ENCODE results near the gene KLC1.
"Not testable (repeated sequence)": the region's sequence is repeated elsewhere in the genome, so short reads cannot be mapped to it uniquely, and the experiment has no call there.

Gene KLC1

DNA sequence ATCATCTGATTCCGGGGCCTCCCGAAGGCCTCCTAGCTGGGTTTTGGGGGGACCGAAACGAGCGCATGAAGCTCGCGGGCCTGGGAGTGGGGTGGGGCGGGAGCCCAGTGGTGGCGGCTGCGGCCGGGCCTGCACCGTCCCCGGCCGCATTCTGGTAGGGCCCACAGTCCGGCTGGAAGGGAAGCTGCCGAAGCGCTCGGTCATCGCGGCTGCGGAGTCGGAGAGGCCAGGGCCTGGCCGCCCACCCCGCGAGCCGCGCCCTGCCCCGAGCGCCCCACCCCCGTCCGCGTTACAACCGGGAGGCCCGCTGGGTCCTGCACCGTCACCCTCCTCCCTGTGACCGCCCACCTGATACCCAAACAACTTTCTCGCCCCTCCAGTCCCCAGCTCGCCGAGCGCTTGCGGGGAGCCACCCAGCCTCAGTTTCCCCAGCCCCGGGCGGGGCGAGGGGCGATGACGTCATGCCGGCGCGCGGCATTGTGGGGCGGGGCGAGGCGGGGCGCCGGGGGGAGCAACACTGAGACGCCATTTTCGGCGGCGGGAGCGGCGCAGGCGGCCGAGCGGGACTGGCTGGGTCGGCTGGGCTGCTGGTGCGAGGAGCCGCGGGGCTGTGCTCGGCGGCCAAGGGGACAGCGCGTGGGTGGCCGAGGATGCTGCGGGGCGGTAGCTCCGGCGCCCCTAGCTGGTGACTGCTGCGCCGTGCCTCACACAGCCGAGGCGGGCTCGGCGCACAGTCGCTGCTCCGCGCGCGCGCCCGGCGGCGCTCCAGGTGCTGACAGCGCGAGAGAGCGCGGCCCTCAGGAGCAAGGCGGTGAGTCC, at the start of gene KLC1:
TSS of gene KLC1 (plus strand) at position 528 of the 819 bp plus-strand sequence. CDS start 25,354 bp downstream, outside the sequence.
- peak; percentile 94 for DNase-seq (ENCODE audit: low spot score)

DNA sequence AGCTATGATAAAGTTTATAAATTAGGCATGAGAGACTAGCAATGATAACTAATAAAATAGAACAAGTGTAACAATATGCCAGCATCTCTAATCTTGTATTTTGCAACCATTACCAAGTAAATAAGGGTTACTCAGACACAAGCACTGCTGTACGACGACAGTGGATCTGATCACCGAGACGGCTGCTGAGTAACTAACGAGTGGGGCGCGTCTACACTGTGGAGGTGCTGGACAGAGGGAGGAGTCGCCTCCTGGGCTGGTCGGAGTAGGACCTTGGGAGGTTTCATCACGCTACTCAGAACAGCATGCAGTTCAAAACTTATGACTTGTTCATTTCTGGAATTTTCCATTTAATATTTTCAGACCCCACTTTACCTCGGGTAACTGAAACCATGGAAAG, 47.8 kb upstream of the KLC1 start:
- DNase-seq (ENCODE audit: low spot score) = no peak

DNA sequence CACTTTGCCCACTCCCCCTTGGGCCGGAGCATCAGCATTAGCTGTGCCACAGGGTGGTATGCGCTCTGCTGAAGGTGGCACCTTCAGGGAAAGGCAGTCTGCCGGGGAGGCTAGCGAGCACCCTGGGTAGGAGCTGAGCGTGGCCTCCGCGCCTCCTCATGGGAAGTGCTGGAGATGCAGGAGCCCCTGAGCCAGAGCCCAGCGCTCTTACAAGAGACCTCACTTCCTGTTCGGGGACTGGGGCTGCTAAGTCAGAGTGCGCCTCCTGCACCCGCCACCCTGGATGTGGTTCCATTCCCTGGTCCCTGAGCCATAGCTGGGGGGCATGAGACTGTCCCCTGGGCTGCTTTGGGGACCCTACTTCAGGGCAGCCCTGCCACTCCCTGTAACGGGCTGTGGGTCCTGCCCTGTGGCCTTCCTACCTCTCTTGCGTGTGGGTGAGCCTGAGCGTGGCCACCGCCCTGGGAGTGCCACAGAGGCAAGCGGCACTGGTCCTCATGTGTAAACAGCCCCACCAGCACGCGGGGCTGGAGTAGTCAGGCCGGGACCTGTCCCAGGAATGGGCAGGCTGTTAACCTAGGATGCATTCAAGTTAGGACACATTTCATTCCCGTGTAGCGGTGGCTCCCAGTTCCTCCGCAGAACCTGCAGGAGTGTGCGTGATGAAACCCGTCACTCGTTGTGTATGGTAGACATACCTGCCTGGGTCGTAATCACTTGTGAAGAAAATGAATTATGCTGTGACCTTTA, 46.9 kb upstream of the KLC1 start:
- no peak for DNase-seq (ENCODE audit: low spot score)

DNA sequence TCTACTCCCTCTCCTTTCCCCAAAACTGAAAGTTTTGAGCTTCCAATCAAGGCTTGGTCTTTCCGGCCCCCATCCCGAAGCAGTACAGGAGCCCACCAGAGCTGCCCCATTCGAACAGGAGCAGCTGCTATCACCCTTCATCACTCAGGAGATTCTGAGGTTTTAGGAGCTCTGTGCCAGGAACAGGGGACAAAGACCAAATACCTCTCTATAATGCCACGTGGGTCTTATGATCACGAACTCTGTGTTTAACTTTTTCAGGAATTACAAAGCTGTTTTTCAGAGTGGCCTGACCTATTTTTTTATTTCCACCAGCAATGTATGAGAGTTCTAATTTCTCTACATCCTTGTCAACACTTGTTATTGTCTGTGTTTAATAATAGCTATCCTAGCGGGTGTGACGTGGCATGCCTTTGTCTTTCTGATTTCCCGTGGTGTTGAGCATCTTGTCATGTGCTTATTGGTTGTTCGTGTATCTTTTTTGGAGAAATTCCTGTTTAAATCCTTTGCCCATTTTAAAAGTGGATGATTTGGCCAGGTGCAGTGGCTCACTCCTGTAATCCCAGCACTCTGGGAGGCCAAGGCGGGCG, 44.6 kb upstream of the KLC1 start:
- no peak for DNase-seq (ENCODE audit: low spot score)

DNA sequence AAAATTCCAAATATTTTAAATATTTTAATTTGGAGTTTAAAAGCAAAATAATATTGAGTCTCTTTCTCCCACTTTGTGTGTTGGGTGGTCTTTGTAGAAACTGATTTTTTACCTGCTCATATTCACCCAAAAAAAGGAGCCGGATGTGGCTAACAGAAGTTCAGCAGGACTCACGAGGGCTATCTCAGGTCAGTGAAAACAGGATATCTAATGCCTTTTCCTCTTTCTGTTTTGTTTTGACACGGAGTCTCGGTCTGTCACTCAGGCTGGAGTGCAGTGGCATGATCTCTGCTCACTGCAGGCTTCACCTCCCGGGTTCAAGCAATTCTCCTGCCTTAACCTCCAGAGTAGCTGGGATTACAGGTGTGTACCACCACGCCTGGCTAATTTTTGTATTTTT, 35.4 kb upstream of the KLC1 start:
- DNase-seq (ENCODE audit: low spot score) = no peak

DNA sequence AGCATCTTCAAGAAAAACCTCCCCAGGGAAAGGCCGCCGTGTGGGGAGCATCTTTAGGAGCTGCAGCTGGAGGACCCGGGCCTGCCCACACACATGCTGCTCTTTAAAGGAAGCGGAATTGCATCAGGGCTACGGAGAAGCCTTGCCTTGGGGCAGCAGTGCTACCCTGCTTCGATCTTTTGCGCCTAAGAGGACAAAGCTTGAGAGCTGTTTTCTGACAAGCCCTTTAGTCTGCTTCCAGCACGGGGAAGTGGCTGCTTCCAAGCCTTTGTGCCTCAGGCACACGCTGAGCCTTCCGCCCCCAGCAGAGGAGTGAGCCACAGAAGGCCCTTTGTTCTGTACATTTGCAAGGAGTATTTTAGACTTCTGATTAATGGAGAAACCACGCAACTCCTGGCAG, 34.7 kb upstream of the KLC1 start:
- peak; percentile 53 for DNase-seq (ENCODE audit: low spot score)

DNA sequence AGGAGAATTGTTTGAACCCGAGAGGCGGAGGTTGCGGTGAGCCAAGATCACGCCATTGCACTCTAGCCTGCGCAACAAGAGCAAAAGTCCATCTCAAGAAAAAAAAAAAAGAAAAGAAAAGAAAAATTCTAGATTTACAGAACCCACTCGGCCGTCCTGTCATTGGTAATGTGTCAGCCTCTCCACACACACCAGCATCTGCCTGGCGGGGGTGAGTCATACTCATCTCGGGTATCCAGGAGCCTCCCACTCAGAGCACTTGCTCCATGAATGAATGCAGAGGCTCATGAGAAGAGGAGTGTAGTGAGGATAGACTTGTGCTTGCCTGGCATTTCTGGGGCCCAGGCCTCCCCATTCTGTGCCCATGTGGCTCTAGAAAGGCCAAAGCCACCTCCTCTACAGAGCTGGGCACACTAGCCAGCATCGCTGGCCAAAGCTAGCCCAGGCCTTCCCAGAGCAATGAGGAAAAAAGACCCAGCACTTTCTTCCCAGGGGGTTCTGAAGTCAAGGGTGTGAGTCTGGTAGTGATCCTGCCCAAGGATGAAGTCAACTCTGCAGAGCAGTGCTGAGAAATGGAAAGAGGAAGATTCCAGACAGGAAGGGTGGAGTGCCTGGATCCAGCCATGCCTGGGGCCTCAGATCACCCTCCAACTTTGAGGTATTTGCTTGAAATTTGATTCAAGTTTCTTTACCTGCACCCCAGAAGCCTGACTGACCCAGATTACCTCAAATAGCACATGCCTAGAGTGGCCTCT, 31.2 kb upstream of the KLC1 start:
- peak; percentile 49 for DNase-seq (ENCODE audit: low spot score)

DNA sequence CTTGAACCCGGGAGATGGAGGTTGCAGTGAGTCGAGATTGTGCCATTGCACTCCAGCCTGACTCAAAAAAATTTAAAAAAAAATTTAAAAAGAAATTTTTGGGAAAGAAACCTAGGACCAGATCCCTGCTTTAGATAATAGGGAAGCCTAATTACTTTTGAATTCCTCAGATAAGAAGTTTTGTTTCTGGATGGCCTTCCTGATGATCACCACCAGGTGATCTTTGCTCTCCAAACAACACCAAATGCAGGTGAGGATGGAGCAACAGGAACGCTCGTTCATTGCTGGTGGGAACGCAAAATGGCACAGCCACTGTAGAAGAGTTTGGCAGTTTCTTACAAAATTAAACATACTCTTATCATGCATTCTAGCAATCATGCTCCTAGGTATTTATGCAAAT, 28.5 kb upstream of the KLC1 start:
- no peak for DNase-seq (ENCODE audit: low spot score)

DNA sequence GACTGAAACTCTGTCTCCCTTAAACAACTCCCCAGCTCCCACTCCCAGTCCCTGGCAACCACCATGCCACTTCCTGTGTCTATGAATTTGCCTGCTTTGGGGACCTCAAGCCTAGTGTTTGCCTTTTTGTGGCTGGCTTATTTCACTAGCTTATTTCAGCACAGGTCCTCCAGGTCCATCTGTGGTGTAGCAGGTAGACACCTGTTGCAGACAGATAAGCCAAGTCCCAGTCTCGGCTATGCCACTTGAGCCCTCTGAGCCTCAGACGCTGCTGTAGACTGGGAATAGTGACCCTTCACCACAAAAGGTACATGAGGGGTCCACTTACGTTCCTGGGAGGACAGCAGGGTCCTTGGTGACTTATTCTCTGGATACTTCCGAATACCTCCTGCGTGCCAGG, 24.4 kb upstream of the KLC1 start:
- DNase-seq (ENCODE audit: low spot score) = no peak

DNA sequence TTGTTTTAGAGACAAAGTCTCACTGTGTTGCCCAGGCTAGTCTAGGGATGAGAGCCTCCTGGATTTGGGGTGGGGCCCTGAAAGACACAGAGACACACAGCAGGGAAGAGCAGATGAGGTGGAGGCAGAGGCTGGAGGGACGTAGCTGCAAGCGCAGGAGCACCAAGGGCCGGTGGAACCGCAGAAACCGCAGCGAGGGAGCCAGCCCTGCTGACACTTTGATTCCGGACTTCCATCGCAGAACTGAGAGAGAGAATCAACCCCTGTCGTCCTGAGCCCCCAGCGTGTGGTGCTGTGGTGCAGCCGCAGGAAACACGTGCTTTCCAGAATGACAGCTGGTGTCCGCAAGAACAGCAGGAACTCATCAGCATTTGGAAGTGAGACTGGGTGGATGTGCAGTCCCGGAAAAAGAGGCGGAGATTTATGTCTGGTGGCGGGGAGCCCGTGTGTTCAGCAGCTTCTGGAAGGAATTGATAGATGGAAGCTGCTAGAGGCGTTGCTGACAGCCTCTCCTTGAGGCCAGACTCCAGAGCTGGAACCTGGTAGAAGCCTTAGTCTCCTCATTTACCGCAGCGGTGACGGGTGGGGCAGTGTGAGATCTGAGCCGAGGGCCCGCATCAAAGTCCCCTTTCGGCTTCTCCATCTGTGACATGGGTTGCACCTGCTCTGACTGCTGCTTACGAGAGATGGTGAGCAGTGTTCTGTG, 21.9 kb upstream of the KLC1 start:
- DNase-seq (ENCODE audit: low spot score) = peak; percentile 72

DNA sequence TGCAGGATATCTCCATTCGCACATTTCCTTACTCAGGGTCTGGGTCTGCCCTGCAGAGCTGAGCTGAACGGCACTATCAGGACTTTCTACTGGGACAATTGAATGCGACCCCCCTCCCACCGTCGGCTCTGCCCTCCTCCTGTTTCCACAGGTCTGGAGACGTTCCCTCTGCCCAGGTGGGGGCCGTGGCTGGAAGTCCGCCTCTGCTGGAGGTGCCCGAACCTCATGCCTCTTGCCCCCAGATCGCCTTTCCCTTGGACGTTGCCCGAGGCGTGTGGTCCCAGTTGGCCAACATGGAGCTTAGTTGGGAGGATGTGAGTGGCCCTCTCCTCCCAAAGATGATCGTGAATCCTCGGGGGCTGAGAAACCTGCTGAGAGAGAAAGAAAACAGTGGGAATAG, 21.2 kb upstream of the KLC1 start:
- DNase-seq (ENCODE audit: low spot score) = no peak

DNA sequence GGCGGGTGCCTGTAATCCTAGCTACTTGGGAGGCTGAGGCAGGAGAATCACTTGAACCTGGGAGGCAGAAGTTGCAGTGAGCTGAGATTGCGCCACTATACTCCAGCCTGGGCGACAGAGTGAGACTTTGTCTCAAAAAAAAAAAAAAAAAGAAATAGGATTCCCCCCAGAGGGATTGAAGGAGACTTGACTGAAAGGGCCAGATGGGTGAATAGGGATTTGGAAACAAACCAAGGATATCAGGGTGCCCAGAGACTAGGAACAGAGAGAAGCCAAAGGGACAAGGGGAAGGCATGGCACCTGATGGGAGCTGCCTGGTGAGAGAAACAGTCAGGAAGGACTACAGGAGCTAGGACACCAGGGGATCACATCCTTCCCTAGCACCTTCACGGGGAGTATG, 19.9 kb upstream of the KLC1 start:
- not testable (repeated sequence) for DNase-seq (ENCODE audit: low spot score)

DNA sequence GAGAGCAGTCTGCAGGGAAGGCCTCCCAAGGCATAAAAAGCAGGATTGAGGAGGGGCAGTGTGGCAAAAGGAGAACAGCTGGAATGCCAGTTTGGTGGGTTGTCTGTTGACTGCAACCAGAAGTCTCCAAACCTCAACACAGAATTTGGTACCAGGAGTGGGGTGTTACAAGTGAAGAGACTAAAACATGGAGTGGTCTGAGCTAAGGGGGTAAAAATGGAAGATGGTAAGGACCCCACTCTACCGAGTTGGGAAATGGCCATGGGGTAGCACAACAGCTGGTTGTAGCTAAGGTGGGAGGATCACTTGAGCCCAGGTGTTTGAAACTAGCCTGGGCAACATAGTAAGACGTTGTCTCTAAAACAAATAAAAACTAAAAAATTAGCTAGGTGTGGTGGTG, 17.8 kb upstream of the KLC1 start:
- no peak for DNase-seq (ENCODE audit: low spot score)

DNA sequence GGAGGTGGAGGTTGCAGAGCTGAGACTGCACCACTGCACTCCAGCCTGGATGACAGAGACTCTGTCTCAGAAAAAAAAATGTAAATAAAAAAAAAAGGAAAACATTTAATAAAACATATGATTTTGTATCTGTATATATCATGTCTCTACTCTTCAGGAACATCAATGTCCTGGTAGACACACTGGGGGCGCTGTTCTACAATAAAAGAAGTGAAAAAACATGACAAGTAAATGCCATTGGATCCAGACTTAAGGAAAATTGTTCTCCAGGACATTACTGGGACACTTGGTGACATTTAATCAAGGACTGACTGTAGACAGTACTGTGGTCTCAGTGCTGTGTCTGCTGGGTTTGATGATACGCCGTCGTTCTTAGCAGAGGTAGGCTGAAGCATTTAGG, 15.5 kb upstream of the KLC1 start:
- no peak for DNase-seq (ENCODE audit: low spot score)

DNA sequence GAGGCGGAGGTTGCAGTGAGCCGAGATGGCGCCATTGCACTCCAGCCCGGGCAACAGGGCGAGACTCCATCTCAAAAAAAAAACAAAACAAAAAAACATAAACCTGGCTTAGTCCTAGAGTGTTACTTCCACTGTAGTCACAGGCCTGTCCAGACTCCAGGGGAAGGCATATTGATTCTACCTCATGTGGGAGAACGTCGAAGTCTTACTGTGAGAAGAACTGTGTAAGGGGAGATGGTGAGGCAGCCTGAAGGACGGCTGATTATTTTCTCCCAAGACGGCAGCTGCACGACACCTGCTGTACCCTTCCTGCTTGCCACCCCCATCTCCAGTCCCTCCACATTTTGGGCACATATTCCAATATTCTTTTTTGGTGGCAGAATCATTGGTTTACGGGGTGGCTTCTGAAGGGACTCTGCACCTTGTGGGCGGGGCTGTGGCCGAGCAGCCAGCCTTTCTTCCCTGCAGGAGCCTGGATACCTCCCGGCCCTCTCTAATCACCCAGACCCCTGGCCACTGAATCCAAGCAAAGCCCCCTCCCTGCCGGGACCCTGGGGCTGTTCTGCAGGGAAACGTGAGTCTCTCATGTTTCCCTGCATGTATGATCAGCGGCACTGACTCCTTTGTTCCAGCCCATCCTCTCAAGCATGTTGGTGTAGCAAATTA, 12.2 kb upstream of the KLC1 start:
- no peak for DNase-seq (ENCODE audit: low spot score)

DNA sequence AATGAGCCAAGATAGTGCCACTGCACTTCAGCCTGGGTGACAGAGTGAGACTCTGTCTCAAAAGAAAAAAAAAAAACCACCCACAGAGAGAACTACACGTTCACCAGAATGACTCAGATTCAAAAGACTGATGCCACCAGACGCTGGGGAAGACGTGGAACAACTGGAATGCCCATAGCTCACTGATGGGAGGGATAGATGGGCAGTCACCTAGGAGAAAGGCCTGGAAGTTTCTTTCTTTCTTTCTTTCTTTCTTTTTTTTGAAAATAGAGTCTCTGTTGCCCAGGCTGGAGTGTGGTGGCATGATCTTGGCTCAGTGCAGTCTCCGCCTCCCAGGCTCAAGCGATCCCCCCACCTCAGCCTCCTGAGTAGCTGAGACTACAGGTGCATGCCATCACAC, 10.0 kb upstream of the KLC1 start:
- no peak for DNase-seq (ENCODE audit: low spot score)

DNA sequence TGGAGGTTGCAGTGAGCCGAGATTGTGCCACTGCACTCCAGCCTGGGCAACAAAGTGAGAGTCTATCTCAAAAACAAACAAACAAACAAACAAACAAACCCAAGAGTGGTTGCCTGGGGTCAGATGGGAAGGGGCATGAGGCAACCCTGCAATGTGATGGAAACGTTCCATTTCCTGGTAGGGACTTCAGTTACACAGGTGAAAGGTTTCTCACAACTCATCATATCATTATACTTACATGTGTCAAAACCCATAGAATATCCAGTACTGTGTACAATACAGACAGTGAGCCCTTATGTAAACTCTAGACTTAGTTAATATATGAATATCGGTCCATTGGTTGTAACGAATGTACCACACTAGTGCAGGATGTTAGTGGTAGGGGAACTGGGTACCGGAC, 7.2 kb upstream of the KLC1 start:
- DNase-seq (ENCODE audit: low spot score) = no peak

DNA sequence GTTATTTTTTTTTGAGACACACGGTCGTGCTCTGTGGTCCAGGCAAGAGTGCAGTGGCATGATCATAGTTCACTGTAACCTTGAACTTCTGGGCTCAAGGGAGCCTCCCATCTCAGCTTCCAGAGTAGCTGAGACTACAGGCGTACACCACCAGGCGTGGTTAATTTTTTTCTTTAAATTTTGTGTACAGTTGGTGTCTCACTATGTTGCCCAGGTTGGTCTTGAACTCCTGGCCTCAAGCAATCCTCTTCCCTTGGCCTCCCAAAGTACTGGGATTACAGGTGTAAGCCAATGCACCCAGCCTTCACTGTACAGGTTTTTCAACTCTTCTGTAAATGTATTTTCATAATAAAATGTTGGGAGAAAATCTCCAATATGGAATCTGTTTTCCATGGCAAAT, 5.7 kb upstream of the KLC1 start:
- no peak for DNase-seq (ENCODE audit: low spot score)

DNA sequence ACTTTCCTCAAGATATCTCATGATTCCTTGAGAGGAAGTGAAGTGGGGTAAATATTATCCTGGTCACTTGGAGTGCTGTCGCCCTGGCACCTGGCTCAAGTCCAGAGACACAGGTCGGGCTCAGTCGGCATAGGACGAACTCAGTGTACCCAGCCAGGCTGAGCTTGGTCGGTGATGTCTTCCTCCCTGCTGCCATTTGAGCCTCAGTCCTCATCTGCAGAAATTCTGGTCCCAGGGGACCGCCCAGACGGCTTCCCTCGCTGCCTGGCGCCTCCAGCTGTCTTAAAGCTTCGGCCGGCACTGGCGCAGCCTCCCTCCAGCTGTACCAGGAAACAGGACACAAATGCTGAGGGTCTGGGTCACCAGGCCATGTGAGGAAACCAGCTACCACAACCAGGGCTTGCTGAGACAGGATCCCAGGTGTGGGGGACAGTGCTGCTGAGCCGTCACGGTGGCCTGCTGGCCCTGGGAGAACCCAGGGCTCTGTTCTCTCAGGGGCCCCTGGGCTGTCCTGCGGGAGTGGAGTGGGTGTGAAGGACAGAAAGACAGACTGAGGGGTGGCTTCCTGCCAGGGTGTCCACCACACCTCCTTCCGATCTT, 5.0 kb upstream of the KLC1 start:
- DNase-seq (ENCODE audit: low spot score) = no peak

DNA sequence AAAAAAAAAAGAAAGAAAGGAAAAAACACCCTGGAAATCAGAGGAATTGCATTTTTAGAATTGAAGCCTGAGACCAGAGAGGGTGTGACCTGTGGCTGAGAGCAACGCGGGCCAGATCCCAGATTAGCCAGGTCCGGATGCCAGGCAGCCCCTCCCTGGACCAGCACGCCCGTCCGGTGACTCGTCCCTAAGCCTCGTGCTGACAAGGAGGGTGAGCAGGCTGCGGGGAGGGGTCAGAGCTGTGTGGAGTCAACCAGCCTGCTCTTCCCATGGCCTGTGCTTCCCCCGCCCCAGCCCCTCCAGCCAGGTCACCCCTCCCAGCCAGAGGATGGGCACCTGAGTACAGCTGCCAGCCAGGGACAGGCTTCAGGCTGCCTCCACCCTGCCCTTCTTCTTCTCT, 4.2 kb upstream of the KLC1 start:
- DNase-seq (ENCODE audit: low spot score) = peak; percentile 30

Data from iPS-NIHi11 (cell line).